Measurements from ENCODE around the gene IL12B.

GRCh38 chr5:159342840-159343239 lies 12.6 kb upstream of the IL12B start:
- TF ChIP-seq REST (IDR thresholded peaks at IDR 0.05; ENCODE audit: insufficient read depth in 1 of 2, low read depth in 2 of 2, low read length in 1 of 2) (no peak), CTCF (IDR thresholded peaks at IDR 0.05) (no peak), POLR2AphosphoS5 (IDR thresholded peaks at IDR 0.05; ENCODE audit: low read depth, low read length) (no peak)

Data from Panc1 (cell line).